IPS-18c (cell line): ENCODE measurements around the gene SLC44A1.
A peak's percentile ranks its signal among the peaks of the same experiment; 100 is the strongest.

Experiments
- H3K4me3 ChIP-seq: 2 replicates; pipeline ENCODE4 v1.7.0; 2013; ENCODE audit warnings: low read depth, mild to moderate bottlenecking, low read length, moderate library complexity; ENCODE audit not compliant: insufficient read depth
- H3K9me3 ChIP-seq: one replicate; pipeline ENCODE4 v1.6.1; 2013; ENCODE audit warnings: mild to moderate bottlenecking, low read length, moderate library complexity; ENCODE audit not compliant: control insufficient read depth, insufficient read depth

SLC44A1 gene

DNA sequence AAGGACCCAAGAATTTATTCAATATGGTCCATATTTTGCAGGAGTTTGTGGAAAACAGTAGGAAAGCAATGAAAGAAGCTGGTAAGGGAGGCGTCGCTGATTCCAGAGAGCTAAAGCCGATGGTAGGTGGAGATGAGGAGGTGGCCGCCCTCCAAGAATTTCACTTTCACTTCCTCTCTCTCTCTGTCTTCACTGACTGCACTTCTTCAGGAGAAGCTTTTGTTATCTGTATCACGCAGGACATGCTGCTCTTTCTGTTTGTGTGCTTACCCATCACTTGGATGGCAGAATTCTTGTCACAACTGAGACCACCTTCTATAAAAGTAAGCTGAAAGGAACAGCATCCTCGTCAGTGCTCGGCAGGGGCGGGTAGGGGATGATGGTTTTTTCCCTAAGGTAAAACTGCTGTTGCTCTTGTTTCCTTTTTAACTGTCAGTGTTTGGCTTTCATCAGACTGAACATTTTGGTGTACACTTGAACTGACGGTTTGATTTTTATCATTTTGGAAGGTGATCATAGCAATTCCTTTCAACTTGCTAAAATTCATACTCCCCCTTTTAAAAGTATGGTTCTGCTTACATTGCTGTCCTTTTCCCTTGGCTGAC is 141.0 kb downstream of the SLC44A1 start:
- Histone ChIP-seq H3K4me3 (no peak overlapping the region), H3K9me3 (no peaks in the 10 kb centered on the region)

DNA sequence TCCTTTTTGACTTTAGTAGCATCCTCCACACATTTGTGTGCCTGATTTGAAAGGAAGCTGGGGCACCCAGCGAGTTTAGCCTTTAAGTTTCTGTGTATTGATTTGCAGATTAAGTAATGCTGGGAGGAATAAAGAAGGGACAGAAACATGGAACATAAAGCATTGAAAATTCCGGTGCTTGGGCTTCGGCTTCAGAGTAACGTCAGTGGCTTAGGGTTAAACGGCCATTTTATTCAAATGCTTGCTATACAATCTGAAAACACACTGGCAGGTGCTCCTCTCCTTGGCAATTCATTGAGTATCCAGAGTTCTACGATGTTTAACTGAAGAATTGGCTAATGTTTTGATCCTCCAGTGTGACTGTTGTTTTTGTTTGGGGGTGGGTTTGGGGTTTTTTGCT is 145.3 kb downstream of the SLC44A1 start:
- H3K4me3 ChIP-seq, result no peak overlapping the region
- H3K9me3 ChIP-seq, result no peaks in the 10 kb centered on the region

DNA sequence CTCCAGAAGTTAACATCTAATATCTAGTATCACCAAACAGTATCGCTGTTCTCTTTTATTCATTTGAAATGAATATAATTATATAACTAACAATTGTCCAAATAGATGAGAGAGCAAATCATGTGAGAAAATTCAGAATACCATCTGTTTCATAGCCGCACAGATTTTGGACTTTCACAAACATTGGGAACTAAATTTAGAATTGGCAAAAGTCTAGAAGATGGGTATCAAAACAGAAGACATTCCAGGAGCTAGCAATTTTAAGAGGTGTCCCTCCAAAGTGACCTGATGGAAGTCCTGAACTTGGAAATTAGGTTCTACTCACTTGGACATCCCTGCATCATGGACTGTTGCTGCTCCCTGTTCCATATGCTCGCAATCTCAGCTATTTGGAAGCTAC is 146.4 kb downstream of the SLC44A1 start:
- no peak overlapping the region for H3K4me3 ChIP-seq
- H3K9me3 ChIP-seq, result no peaks in the 10 kb centered on the region

DNA sequence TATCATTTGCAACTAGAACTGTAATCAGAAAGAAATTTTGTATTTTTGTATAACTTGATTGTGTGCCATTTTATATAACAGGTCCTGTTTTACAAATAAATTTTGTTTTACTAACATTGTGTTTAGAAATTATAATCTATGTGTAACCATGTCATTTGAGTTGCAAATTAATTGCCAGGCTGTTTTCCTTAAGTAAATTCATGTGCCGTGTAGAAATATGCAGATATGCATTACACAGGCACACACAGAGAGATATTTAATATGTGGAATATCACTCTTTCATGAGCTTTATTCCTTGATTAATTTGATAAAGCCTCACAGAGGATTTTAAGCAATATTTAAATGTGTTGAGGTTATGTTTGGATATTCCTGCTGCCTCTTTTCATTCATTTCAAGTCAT is 146.8 kb downstream of the SLC44A1 start:
- H3K4me3 ChIP-seq, result no peak overlapping the region

DNA sequence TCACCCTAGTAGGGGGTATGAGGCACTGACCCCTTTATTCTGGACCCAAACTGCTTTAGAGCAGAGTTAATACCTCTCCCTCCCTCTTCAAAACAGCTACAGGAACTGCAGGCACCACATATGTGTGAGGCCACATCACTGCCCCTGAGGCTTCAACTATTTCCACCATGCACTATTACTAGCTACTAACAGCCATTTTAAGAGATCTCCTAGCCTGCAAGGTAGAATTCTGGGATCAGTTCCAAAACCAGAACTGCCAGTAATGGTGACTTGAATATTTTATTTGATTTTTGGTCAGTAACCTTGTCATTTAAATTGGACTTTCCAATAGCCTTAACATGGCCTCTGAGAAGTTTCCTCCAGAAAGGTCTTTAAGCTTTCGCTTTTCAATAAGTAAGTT is 148.1 kb downstream of the SLC44A1 start:
- H3K9me3 ChIP-seq, result no peaks in the 10 kb centered on the region
- no peak overlapping the region for H3K4me3 ChIP-seq

More for the DNA sequence above, 146.8 kb downstream of the SLC44A1 start:
- H3K9me3 ChIP-seq, result no peaks in the 10 kb centered on the region

DNA sequence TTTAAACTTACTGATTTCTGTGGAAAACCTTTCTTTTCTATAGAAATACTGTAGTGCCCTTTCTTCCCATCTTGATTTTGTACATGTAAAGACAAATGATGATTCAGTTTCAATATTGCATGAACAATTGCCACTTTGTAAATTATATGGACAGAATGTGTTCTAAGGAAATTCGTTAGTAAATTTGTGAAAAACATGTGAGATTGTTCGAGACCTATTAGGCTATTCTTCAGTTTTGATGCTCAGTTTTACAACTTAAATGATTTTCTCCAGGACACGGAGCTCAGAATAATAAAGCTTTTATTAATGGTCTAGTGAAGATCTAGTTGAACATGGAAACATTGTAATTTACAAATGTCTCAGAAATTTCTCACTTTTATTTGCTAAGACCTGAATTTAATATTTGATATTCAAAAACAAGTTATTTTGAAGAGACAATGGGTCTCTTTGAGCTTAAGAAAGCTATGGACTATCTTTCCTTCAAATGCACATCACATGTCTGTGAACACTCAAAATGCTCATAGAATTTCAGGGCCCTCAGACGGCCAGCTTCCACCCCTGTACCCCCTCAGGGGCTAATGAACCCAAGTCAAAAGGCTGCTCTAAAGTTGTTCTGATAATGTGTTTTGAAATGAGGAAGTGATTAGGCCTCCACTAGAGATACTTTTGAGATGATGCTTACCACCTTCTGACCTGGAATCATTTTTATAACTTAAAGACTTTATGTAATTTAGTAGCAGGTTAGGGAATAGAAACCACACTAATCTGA is 149.3 kb downstream of the SLC44A1 start:
- Histone ChIP-seq H3K4me3 (no peak overlapping the region), H3K9me3 (no peaks in the 10 kb centered on the region)

DNA sequence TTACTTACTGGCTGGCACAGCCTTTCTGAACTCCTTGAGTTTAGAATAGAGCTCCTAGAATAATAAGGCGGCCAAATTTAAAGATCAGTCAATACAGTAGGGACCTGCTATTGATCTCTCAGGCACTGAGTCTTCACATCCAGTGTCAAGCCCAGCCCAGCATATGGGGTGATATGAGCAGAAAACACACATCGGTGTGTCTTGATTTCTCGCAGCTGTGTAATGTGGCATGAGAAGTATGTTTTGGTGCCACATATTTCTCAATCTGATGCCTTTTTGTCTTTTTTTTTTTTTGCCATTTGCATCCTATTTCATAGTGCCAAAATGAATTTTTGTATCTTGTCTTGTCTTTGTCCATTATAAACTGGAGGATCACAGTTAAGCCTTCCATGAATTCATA is 152.0 kb downstream of the SLC44A1 start:
- H3K9me3 ChIP-seq, result no peaks in the 10 kb centered on the region
- no peak overlapping the region for H3K4me3 ChIP-seq

DNA sequence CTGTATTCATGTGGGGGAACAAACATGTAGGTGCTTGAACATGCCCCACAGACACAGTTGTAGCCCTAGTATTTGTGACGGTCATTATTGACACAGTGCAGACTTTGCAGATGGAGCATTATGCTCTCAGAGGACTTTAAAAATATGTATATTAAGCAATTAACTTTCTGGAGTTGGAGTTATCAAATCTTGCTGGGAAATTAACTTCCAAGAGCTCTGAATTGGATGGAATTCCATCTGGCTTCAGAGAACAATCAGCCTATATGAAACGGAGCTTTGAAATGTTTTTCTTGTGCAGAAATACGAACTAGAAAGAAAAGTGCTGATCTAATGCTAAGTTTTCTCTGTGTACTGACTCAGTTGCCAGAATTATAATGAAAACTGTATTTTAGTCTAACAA is 152.4 kb downstream of the SLC44A1 start:
- H3K9me3 ChIP-seq, result no peaks in the 10 kb centered on the region
- no peak overlapping the region for H3K4me3 ChIP-seq

DNA sequence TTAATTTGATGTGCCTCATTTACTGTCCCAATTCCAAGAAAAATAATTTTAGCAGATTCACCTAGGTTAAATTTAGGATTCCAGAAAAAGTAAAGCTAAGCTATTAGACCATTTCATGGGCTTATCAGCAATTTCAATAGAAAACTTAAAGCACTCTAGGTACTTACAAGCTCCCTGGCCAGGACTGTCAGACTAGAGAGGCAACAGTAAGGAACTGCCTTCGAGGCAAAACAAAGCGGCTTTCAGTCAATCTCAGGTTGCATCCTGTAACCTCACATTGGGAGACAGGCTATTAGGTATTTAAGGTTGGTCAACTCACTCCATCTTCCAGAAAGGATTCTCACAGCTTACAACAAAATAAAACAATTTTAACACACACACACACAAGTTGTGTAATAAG is 154.7 kb downstream of the SLC44A1 start:
- no peak overlapping the region for H3K4me3 ChIP-seq
- no peaks in the 10 kb centered on the region for H3K9me3 ChIP-seq

DNA sequence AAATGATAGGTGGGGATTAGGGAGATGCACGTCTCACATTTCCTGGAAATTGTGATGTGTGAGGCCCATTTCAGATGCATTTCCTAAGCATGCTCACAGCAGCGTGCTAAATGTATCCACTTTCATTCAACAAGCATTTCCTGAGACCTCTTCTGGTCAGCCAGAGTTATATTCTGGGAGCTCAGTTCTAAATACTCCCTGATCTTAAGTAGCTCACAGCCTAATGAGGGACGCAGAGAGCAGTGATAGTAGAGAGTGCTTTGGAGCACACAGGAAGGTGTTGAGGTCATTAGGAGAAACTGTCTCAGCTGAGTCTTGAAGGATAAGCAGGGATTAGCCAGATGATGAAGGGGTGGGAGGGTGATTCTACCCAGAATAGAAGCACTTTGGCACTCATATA is 157.2 kb downstream of the SLC44A1 start:
- Histone ChIP-seq H3K4me3 (no peak overlapping the region), H3K9me3 (no peaks in the 10 kb centered on the region)

DNA sequence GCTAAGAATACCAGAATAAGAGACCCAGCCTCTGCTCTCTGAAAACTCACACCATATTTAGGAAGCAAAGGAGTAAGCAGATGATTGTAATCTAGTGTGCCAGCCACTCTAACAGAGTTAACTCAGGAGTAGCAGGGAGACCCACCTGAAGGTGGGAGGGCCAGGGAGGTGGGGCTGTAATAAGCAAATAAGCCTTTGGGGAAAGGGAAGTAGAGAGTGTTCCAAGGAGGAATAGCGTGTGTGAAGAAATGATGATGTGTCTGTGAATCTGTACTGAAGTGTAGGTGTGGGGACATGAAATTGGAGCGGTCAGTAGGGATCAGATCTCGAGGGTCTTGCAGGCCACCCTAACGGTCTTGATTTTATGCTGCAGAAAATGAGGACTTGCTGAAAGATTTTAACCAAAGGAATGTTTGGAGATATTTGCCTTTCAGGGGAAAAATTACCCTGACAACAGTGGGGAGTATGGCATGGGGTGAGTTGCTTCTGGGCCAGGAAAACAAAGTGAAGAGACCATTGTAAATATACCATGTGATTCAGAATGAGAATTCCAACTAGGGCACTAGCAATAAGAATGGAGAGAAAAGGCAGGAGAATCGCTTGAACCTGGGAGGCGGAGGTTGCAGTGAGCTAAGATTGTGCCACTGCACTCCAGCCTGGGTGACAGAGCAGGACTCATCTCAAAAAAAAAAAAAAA is 159.2 kb downstream of the SLC44A1 start:
- no peaks in the 10 kb centered on the region for H3K9me3 ChIP-seq
- H3K4me3 ChIP-seq, result 0 out of 2 replicates have a peak overlapping the region, but pooled peaks have one; percentile 5

DNA sequence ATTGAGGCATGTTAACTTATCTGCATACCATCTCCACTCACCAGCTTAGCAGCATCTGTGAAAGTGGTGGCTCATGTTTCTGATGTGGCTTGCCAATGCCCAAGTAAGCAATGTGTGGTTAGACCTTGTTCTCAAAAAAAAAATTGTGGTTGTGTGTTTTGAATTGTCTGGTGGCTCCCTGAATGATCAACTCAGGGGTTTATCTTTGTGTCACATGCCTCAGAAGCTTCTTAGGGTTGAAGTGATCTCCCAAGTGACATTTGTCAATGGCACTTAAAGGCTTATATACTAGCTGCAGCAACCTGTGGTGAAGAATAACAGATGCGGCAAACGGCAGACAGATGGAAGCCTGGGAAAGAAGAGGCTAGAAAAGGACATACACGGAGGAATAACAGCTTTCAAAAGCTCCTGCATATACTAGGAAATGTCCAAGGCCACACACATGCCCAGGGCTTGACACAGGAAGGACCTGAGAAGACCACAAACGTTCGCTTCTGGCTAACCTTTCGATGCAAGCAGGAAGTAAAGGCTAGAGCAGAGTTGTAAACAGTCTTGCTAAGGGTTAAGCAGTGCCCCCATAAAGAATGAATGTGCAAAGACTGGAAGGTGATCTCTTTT is 161.2 kb downstream of the SLC44A1 start:
- Histone ChIP-seq H3K9me3 (no peaks in the 10 kb centered on the region), H3K4me3 (no peak overlapping the region)

DNA sequence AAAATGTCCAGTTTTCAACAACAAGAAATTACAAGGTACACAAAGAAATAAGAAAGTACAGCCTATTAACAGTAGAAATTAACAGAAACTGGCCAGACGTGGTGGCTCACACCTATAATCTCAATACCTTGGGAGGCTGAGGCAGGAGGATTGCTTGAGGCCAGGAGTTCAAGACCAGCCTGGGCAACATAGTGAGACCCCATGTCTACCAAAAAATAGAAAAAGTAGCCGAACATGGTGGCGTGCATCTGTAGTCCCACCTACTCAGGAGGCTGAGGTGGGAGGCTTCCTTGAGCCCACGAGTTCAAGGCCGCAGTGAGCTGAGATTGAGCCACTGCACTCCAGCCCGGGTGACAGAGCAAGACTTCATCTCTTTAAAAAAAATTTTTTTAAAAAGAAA is 161.9 kb downstream of the SLC44A1 start:
- no peaks in the 10 kb centered on the region for H3K9me3 ChIP-seq

DNA sequence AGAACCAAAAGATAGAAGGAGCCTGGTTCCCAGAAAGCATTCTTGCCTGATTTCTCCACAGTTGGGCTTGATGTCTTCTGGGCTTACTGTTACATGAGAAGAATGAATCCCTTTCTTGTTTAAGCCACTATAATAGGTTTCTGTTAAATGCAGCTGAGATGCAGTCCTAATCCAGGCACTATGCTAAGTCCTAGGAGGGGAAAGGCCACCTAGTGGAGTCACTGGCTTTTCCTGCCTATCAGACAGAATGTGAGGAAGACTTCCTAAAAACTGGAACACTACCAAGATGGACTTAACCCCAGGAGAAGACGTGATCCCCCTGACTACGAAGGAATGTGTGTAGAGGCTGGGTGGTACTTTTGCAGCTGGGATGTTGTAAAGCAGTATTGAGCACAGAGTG is 169.1 kb downstream of the SLC44A1 start:
- Histone ChIP-seq H3K9me3 (no peaks in the 10 kb centered on the region), H3K4me3 (no peak overlapping the region)

More for the DNA sequence above, 161.9 kb downstream of the SLC44A1 start:
- H3K4me3 ChIP-seq, result no peak overlapping the region

DNA sequence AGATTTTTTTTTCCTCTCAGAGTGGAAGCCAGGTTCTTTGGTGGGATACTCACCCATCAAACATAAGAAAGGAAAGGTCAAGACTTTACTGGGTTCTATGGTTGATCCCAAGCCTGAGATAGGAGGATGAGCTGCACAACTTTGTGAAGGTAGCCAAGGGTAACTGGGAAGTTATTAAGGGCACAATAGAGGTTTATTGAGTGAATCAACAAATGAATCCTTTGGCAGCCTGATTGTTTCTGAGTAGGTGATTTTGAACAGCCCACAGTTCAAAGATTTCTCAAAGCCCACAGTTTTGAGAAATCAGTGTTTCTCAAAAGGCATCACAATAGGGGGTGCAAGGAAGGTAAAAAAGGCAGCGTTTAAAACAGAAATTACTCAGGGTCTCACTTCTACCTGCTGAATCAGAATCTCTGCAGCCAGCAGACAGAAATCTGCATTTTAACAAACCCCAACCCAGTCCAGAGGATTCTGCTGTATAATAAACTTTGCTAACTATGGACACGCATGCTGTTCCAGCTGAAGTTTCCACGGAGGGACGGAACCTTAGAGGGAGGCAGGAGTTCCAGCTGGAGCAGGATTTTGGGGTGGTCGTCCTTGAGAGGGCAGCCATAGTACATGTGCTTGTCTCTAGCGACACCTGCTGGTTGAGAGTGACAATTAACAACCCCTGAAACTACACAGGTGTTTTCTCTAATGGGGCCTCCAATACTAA is 170.7 kb downstream of the SLC44A1 start:
- no peak overlapping the region for H3K4me3 ChIP-seq
- H3K9me3 ChIP-seq, result no peaks in the 10 kb centered on the region

DNA sequence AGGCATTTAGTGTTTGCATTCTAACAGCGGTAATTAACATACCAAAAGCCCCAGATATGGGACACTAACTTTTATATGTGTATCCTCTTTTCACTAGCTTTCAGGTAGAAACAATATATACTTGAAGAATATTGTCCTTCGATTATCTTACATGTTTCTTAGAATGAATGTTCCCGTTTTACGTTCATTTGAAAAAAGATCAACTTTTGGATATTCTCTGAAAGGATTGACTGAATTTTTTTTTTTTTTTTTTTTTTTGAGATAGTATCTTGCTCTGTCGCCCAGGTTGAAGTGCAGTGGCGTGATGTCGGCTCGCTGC is 171.2 kb downstream of the SLC44A1 start:
- Histone ChIP-seq H3K4me3 (no peak overlapping the region), H3K9me3 (no peaks in the 10 kb centered on the region)

DNA sequence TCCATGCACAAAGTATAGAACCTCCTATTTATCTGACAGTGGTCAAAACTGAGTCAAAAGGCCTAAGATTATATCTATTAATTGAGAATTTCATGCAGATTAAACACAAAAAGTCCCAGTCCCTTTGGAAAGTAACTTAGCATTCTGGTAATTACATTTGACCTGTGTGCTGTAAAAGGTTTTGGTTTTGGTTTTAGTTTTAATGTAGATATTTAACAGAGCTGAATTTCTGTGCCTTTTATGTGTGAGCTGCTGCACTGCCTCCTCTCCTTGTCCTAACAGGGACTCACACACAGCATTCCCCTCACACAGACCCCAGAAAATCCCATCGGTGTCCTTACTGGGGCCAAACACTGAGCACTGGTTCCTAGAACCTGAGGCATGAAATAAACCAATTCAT is 172.4 kb downstream of the SLC44A1 start:
- H3K9me3 ChIP-seq, result no peaks in the 10 kb centered on the region
- H3K4me3 ChIP-seq, result no peak overlapping the region
